ENCODE results near the gene DAPK1.

GRCh38 chr9:87612536-87612935 lies 114.9 kb downstream of the DAPK1 start:
- TF ChIP-seq CTCF (IDR thresholded peaks at IDR 0.05; ENCODE audit: low read depth, low read length, poor library complexity, severe bottlenecking) (no peak), EZH2phosphoT487 (IDR thresholded peaks at IDR 0.05; ENCODE audit: borderline replicate concordance, low read length) (no peak)
